ENCODE results near the gene GRPEL2.
A peak's percentile ranks its signal among the peaks of the same experiment; 100 is the strongest.
"Not testable (repeated sequence)": the region's sequence is repeated elsewhere in the genome, so short reads cannot be mapped to it uniquely, and the experiment has no call there.

GRPEL2 gene

DNA sequence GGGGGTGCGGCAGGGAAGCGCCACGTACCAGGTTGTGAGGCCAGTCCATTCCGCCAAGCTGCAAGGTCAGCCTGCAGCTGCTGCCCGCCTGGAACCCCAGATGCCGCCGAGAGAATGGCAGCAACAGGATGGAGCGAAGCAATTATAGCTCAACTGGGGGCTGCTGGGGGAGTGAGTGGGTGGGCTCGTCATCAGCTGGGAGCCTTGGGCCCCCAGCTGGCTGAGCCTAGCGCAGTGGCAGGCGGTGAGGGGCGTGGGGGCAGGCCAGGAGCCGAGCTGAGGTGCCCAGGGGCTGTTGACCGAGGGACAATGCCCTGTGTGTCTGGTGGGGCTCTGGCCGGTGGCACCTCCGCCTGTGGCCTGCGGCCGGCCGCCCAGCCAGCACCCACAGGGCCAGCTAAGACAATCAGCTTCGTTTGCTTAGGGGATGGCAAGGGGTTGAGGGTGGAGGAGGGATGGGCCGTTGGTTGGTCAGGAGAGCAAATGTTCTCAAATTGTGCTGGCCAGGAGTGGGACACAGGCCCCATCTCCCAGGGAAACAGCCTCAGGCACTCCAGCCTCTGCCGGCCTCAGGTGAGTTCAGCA, 34.0 kb downstream of the GRPEL2 start, which contains the start of gene IL17B:
IL17B (minus strand) TSS at position 116 of the 585 bp plus-strand sequence; CDS start at position 49, 67 bp downstream.
- no peak for DNase-seq

DNA sequence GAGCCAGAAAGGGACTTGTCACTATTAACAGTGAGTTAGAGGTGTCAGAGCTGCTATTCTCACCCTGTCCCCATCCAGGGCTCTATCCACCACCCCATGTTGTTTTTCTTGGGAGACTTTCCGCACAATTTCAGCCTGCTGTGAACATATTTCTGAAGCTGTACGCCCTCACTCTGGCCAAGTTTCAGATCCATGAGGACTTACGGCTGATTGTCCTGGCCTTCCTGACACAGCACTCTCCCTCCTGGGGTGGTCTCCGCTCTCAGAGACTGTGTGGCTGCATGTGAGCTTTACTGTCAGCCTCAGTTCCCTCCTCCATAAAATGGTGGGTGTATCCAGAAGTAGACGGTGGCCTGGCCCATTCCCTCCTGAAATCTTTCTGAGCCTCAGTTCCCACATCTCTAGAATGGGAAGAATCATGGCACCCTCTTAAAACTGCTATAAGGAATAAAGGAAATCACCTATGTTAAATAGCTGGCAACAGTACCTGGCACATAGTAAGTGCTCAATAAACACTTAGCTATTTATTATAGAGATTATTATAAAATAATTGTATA, 34.6 kb downstream of the GRPEL2 start:
- no peak for DNase-seq

GRCh38 chr5:149380466-149381121, 35.3 kb downstream of the GRPEL2 start:
- DNase-seq = no peak

GRCh38 chr5:149381261-149381985, 36.1 kb downstream of the GRPEL2 start:
- no peak for DNase-seq

DNA sequence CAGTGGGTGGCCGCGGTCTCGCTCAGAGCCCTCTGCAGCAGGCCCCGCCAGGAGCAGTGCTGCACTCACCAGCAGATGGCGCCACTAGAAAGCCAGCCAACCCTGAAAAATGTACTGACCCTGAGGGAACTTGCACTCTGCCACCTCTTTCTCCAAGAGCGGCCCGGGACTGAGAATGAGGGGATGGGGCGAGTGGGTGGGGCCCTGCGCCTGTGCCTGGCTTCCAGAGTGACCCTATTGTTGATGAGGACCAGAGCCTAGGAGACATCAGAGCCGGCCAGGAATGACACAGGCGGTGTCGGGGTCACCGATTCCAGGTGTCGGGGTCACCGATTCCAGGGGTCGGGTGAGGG, 36.7 kb downstream of the GRPEL2 start:
- DNase-seq = peak; percentile 40 to 62 (median 57)

- no peak for DNase-seq
These were observed 37.4 kb downstream of the GRPEL2 start for GRCh38 chr5:149382517-149383220.

DNA sequence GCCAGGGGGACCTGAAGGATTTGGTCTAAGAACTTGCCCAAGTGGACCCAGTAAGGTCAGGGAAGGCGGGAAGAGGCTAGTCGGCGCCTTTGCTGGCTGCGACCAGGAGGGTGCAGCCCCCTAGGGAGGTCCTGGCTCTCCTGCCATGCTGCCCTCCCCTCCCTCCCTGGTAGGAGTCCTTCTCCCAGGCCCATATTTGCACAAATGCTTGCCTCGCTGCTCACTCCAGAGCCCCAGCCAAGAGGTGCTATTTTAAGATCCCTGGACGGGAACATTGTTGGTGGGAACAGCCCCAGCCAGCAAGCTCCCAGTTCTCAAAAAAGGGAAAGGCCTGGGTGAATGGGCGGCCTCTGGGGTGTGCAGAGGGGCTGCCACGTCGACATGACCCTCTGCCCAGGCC, 38.1 kb downstream of the GRPEL2 start:
- DNase-seq = no peak

DNA sequence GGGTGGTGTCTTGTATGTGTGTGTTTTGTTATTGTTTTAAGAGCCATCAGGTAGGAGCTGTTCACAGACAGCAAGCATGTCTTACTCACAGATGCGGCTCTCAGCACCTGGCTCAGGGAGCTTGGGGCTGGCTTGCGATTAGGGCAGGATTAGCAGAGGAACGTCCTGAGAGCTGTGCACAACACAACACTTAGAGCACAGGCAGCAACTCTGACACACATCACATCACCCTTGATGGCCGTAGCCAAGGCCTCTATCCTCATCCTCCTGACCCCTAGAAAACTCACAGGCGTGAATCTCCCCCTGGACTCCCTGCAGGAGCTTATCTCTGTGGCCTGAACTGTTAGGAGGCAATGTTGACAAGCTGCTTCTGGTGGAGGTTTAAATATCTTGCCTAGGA, 40.9 kb downstream of the GRPEL2 start:
- DNase-seq = no peak

- no peak for DNase-seq
These were observed 41.9 kb downstream of the GRPEL2 start for GRCh38 chr5:149387081-149387631.

DNA sequence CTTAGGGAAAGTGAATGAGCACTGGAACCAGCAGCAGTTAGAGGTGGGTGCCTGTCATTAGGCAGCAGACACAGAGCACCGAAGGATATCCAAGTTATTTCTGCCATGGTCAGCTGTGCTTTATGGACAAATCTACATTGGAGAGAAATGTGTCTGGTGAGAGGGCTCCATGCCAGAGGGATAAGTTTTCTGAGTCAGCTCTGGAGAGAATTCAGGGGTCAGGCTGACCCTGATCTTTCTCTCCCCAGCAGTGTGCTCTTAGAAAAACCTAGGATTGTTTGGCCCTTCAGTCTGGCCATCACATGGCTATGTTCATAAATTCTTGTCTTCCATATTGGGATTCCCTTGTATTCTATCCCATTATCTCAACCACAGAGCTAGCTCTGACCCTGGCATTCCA, 42.7 kb downstream of the GRPEL2 start:
- DNase-seq = no peak

GRCh38 chr5:149388498-149389190, 43.3 kb downstream of the GRPEL2 start:
- DNase-seq = no peak

DNA sequence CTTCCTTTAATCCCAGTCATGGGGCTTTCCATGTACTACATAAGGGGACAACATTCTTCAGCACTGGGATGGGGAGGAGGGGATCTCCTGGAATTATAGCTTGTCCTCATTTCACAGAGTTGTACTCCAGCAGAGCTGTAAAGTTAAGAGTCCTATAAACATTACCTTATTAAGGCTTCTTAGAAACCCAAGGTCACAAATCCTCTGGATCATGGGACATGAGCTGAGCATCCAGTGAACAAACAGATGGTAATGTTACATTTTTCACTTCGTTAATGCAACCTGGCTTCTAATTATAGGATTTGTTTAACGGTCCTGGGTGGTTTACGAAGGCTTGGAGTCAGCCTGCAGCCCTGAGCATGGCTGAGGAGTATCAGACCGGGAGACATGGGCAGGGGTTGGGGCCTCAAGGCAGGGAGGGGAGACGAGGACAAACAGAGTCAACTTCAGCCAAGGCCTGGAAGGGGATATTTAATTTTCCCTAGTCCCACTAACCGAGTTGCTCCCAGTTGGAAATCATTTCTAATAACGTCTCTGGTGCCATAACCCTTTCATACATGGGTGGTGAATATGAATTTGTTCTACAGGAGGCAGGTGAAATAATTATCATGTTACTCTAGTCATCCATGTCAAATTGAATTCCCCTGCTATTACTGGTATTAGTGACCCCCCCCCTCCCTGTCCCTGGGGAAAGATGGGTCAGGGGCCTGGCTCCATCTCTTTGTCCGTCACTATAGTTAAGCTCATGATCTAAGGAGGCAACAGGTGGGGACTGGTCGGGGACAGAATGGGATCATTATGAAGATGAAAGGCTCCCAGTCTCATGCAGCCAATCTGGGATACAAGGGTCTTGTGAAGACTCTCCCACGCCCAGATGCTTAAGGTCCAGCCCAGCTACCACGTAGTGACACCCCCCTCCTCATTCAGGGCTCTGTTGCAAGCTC, 44.5 kb downstream of the GRPEL2 start:
- no peak for DNase-seq

DNA sequence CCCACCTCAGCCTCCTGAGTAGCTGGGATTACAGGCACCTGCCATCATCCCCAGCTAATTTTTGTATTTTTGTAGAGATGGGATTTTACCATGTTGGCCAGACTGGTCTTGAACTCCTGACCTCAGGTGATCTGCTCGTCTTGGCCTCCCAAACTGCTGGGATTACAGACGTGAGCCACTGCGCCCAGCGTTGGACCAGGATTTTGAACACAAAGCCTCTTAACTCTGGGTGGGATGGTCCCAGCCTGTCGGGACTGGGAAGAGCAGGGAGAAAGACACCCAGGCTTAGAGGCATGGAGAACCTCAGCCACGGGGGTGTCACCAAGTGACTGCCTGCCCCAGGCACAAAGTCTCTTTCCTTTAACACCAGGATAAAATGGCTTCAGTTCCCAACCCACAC, 45.8 kb downstream of the GRPEL2 start:
- DNase-seq = not testable (repeated sequence)

DNA sequence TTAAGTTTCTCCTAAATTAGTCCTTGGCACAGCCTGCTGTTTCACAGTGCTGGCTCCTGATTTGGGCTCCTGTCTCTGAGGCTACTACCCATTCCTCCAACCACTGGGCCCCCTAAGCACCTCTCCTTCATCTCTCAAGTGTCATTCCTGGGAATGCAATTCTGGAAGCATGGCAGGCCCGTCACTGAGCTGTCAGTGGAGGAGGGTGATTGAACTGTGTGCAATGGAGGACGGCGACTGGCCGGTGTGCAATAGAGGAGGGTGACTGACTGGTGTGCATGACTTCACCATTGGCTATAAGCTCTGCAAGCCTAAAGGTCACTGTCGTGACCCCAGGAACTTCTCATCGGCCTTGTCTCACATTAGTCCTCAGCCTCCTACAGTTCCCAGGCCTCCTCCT, 46.2 kb downstream of the GRPEL2 start:
- DNase-seq = no peak

DNA sequence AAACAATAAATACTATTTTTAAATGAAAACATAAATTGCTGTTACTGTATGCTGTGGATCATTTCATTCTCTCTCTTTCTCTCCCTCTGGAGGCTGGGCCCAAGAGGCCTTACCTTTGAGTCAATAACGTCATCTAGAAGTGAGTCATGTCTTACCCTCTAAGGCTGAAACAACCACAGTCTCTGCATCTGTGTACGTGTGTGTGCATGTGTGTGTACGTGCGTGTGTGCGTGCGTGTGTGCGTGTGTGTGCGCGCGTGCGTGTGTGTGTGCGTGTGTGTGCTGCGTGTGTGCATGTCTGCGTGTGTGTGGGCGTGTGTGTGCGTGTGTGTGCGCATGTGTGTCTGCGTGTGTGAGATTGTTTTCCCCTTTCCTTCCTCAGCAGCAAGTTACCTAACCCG, 47.4 kb downstream of the GRPEL2 start:
- DNase-seq = no peak

- DNase-seq = not testable (repeated sequence)
These were observed 49.7 kb downstream of the GRPEL2 start for GRCh38 chr5:149394996-149395395.

GRCh38 chr5:149397530-149397929, 52.2 kb downstream of the GRPEL2 start:
- DNase-seq = no peak

DNA sequence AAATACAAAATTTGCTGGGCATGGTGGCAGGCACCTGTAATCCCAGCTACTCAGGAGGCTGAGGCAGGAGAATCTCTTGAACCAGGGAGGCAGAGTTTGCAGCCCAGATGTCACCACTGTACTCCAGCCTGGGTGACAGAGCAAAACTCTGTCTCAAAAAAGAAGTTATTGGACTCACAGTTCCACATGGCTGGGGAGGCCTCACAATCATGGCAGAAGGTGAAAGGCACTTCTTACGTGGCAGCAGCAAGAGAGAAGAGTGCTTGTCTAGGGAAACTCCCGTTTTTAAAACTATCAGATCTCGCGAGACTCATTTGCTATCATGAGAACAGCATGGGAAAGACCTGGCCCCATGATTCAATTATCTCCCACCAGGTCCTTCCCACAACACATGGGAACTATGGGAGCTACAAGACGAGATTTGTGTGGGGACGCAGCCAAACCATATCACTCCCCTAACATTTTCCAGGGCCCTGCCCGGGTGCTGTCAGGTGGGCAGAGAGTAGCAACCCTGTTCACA, 53.5 kb downstream of the GRPEL2 start:
- not testable (repeated sequence) for DNase-seq

DNA sequence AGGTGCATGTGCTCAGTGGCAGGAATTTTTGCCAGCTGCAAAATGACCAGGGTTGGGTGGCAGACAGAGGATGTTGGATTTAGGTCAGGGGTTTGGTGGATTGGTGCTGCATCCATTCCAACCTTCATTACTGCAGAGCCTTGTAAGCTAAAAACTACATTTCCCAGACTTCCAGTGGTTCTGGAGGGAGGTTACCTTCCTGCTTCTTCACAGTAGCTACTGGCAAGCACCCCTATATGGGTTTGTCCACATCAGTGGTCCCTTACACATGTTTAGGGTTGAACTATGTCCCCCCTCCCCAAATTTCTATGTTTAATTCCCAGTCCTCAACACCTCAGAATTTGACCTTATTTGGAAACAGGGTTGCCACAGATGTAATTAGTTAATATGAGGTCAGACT, 54.5 kb downstream of the GRPEL2 start:
- DNase-seq = no peak

DNA sequence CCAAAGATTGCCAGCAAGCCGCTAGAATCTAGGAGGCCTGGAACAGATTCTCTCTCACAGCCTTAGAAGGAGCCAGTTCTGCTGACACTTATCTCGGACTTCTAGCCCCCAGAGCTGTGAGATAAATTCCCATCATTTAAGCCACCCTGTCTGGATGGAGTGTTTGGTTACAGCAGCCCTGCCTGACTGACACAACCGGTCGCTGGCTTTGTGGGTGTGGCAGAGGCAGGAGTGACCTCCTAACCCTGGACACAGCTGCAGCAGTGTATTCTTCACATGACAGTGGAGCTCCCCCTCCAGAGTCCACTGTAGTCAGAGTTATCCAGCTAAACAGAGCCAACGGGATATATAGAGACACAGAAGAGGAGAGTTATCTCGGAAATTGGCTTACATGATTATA, 55.0 kb downstream of the GRPEL2 start:
- DNase-seq = no peak

- DNase-seq = no peak
These were observed 55.8 kb downstream of the GRPEL2 start for GRCh38 chr5:149401051-149401450.
